Gastroesophageal sphincter (tissue), 4 donors: Measurements from ENCODE around the gene ZFHX3. TPM values are rescaled to one million over a fixed set of nuclear protein-coding genes. Genes with fewer than 3 reads are reported as not detected.

Source experiments
- ATAC-seq: fragments of 150-250 bp; one replicate; pipeline ENCODE4 v1.9.1; 2016; ENCODE audit warnings: mild to moderate bottlenecking, moderate library complexity
- H3K27ac ChIP-seq, 4 donors: fragments of 200-600 bp; sonication (generic) in 3 of 4; 1 replicate in 3 of 4; 2 replicates in 1 of 4; pipeline ENCODE4 v1.5.1; 2016 to 2019
- H3K27me3 ChIP-seq: fragments of 200-600 bp; sonication (generic); one replicate; pipeline ENCODE4 v1.5.1; 2019
- H3K36me3 ChIP-seq, 2 donors: fragments of 200-600 bp; sonication (generic); one replicate each; pipeline ENCODE4 v1.5.1; 2019; ENCODE audit warnings: control low read depth in 1 of 2
- H3K4me1 ChIP-seq, 3 donors: fragments of 200-600 bp; sonication (generic); 1 replicate in 2 of 3; 2 replicates in 1 of 3; pipeline ENCODE4 v1.5.1; 2016 to 2019; ENCODE audit warnings: control low read depth in 2 of 3
- H3K4me3 ChIP-seq, 2 donors: fragments of 200-600 bp; sonication (generic); one replicate each; pipeline ENCODE4 v1.5.1; 2019; ENCODE audit warnings: mild to moderate bottlenecking in 1 of 2, moderate library complexity in 1 of 2
- H3K9me3 ChIP-seq, 3 donors: fragments of 200-600 bp; sonication (generic); one replicate each; pipeline ENCODE4 v1.5.1; 2017 to 2019; ENCODE audit warnings: control low read depth in 2 of 3
- EP300 ChIP-seq: sonication (generic); formaldehyde crosslinking; IDR thresholded peaks from one replicate; pipeline ENCODE4 v1.6.1; 2017; ENCODE audit warnings: antibody characterized with exemption, mild to moderate bottlenecking
- POLR2A ChIP-seq, 2 donors: fragments of 450-650 bp; IDR thresholded peaks; one replicate each; pipeline ENCODE4 v1.6.1; 2017; ENCODE audit warnings: antibody characterized with exemption in 2 of 2, mild to moderate bottlenecking in 2 of 2, moderate library complexity in 1 of 2
- POLR2AphosphoS5 ChIP-seq: sonication (generic); formaldehyde crosslinking; IDR thresholded peaks from one replicate; pipeline ENCODE4 v1.6.1; 2017; ENCODE audit warnings: antibody characterized with exemption
- WGBS, 2 donors: methylation state at CpG; one replicate each; pipeline ENCODE4 v1.1.5; 2018; ENCODE audit warnings: low coverage in 1 of 2; 5-methylcytosine and 5-hydroxymethylcytosine counted together
- total RNA-seq, 4 donors: library from RNA; depleted of rRNA; stranded (reverse); fragments of >200 nt; gene quantifications; one replicate each; pipeline ENCODE4 v1.1.0, GENCODE V29; 2016
- TF ChIP-seq, protein P1 (sequence below), 4 experiments: fragments of 200-600 bp in 2 of 4; fragments of 450-650 bp in 2 of 4; sonication (generic) in 1 of 4; IDR thresholded peaks; one replicate each; pipeline ENCODE4 v1.5.1; 2017 to 2019; ENCODE audit warnings: antibody characterized with exemption in 4 of 4, mild to moderate bottlenecking in 2 of 4, moderate library complexity in 2 of 4

The ZFHX3 gene
- total RNA-seq, 4 donors from 2014 or later = 24.0 to 47.1 (median 29.5) TPM

DNA sequence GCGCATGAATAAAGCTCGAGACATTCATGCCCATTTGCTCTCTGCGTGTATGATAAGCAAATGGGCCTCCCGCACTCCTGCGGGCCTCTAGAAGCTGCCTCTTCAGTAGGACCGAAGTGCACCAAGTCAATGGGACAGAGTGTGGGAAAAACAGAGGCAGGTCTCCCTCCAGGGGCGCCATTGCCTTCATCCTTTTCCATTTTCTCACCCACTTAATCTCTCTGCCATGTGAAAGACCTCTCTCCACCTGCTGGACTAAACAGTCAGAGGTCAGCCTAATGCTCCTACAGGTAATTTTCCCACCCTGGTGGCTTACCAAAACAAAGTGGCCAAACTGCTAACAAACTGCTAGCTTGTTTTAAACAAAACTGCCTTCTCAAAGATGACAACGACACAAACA is 210.9 kb downstream of the ZFHX3 start:
- Histone ChIP-seq H3K36me3 (no peaks in the 10 kb centered on the region), H3K4me3 (no peak overlapping the region), H3K9me3 (no peaks in the 10 kb centered on the region), H3K4me1 (peaks cover 0 to 49% (median 0%) of the 10 kb centered on the region in 3 donors), H3K27me3 (no peaks in the 10 kb centered on the region), H3K27ac (no peak overlapping the region)
- 99 to 100% methylated on average over 1 to 8 of the region's 8 CpGs for WGBS, 2 donors
- TF ChIP-seq POLR2A (IDR thresholded peaks at IDR 0.05) = no peak
- TF ChIP-seq, protein P1, sequence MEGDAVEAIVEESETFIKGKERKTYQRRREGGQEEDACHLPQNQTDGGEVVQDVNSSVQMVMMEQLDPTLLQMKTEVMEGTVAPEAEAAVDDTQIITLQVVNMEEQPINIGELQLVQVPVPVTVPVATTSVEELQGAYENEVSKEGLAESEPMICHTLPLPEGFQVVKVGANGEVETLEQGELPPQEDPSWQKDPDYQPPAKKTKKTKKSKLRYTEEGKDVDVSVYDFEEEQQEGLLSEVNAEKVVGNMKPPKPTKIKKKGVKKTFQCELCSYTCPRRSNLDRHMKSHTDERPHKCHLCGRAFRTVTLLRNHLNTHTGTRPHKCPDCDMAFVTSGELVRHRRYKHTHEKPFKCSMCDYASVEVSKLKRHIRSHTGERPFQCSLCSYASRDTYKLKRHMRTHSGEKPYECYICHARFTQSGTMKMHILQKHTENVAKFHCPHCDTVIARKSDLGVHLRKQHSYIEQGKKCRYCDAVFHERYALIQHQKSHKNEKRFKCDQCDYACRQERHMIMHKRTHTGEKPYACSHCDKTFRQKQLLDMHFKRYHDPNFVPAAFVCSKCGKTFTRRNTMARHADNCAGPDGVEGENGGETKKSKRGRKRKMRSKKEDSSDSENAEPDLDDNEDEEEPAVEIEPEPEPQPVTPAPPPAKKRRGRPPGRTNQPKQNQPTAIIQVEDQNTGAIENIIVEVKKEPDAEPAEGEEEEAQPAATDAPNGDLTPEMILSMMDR (IDR thresholded peaks at IDR 0.05) = no peak
- TF ChIP-seq POLR2AphosphoS5 = no peak
- TF ChIP-seq EP300 = no peak
- ATAC-seq = no peak

DNA sequence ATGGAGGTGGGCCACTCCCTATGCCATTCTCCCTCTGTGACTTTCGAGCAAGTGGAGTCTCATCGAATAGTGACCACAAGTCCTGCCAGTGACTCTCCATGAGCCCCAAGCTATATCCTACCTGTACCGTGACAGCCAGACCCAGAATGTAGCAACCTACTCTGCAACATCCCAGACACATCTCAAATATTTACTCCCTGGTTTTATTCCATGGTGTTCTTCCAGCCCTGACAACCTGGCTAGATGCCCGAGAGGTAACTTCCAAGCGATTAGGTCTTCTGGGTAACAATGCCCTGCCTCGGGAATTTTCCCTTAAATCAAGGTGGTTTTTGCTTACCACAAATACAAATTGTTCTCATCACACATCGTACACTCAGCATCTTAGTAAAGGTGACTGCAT is 211.7 kb downstream of the ZFHX3 start:
- TF ChIP-seq, protein P1 (IDR thresholded peaks at IDR 0.05) = no peak
- TF ChIP-seq POLR2AphosphoS5 (no peak), POLR2A (IDR thresholded peaks at IDR 0.05) (no peak), EP300 (no peak)
- Histone ChIP-seq H3K4me3 (no peak overlapping the region), H3K27ac (no peak overlapping the region), H3K4me1 (peaks cover 0 to 41% (median 0%) of the 10 kb centered on the region in 3 donors), H3K27me3 (no peaks in the 10 kb centered on the region), H3K9me3 (no peaks in the 10 kb centered on the region), H3K36me3 (no peaks in the 10 kb centered on the region)
- ATAC-seq = no peak
- WGBS, 2 donors = 62 to 84% methylated on average over 3 to 4 of the region's 7 CpGs

DNA sequence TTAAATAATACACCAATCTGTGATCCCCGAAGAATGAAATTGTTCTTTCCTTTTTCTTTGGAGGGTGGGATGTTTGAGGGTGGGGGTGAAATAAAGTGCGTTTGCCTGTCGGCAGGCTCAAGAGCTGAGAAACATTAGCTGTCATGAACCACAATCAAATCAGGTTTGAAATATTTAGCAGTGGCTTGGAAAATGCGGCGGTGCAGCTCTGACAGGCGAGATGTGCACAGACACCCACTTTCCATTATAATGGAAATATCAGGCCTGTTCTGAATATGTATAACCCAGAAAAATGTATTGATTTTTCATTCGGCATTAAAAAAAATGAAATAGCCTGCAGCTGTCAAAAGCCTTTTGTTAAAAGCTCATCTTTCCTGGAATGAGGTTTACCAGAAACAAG is 212.8 kb downstream of the ZFHX3 start:
- Histone ChIP-seq H3K4me3 (no peak overlapping the region), H3K36me3 (no peaks in the 10 kb centered on the region), H3K9me3 (no peaks in the 10 kb centered on the region), H3K4me1 (peaks cover 0 to 33% (median 0%) of the 10 kb centered on the region in 3 donors), H3K27me3 (no peaks in the 10 kb centered on the region), H3K27ac (no peak overlapping the region)
- no peak for TF ChIP-seq EP300
- 93 to 95% methylated on average over 7 of the region's 7 CpGs for WGBS, 2 donors
- no peak for ATAC-seq

DNA sequence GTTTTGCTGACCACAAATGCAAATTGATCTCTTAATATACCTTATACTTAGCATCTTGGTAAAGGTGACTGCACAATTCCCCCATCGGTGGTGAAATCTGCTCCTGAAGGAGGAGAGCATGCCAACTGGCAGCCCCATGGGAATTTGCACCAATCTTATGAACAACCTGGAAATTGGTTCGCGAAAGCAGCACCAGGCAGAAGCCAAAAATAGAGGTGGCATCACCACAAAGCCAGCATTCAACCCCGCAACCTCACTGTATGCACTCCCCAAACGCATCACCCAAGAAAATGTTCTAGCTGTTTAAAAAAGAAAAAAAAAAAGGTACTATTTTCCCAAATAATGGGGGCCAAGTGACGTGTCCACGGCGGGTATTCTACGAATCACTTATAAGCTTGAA is 213.4 kb downstream of the ZFHX3 start:
- Histone ChIP-seq H3K27ac (peak overlapping the region in 1 of 4 donors; percentile 64), H3K36me3 (peaks cover 0 to 2% of the 10 kb centered on the region in 2 donors), H3K4me1 (peaks cover 0 to 32% (median 0%) of the 10 kb centered on the region in 3 donors), H3K4me3 (no peak overlapping the region), H3K27me3 (no peaks in the 10 kb centered on the region), H3K9me3 (no peaks in the 10 kb centered on the region)
- WGBS, 2 donors = 94 to 95% methylated on average over 6 to 8 of the region's 9 CpGs
- no peak for TF ChIP-seq EP300
- TF ChIP-seq POLR2A (IDR thresholded peaks at IDR 0.05) = no peak
- no peak for TF ChIP-seq POLR2AphosphoS5
- TF ChIP-seq, protein P1 (IDR thresholded peaks at IDR 0.05) = no peak
- no peak for ATAC-seq

DNA sequence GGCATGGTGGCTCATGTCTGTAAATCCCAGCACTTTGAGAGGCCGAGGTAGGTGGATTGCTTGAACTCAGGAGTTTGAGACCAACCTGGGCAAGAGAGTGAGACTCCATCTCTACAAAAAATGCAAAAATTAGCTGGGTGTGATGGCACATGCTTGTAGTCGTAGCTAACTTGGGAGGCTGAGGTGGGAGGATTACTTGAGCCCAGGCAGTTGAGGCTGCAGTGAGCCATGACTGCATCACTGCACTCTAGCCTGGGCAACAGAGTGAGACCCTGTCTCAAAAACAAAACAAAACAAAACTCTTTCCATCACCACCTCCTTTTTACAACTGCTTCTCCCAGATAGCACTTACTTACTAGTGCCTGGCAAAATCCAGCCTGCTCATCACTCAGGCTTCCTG is 214.0 kb downstream of the ZFHX3 start:
- Histone ChIP-seq H3K4me3 (no peak overlapping the region), H3K27ac (peak overlapping the region in 2 of 4 donors; percentile 28 to 64), H3K27me3 (no peaks in the 10 kb centered on the region), H3K9me3 (no peaks in the 10 kb centered on the region), H3K36me3 (peaks cover 0 to 8% of the 10 kb centered on the region in 2 donors), H3K4me1 (peaks cover 0 to 27% (median 0%) of the 10 kb centered on the region in 3 donors)
- 85 to 100% methylated on average over 1 to 2 of the region's 2 CpGs for WGBS, 2 donors
- no peak for ATAC-seq
- TF ChIP-seq, protein P1 (IDR thresholded peaks at IDR 0.05) = no peak
- no peak for TF ChIP-seq EP300
- TF ChIP-seq POLR2A (IDR thresholded peaks at IDR 0.05) = no peak
- no peak for TF ChIP-seq POLR2AphosphoS5
